ENCODE results near the gene C8B.

- TF ChIP-seq CTCF (IDR thresholded peaks at IDR 0.05) = no peak
- no peak for TF ChIP-seq POLR2A (IDR thresholded peaks at IDR 0.05)
These were observed 32.7 kb downstream of the C8B start for GRCh38 chr1:56933161-56933560.
